Measurements from ENCODE around the gene METTL13.

- TF ChIP-seq EZH2 (IDR thresholded peaks at IDR 0.05; ENCODE audit: borderline replicate concordance, low read depth, low read length, poor library complexity, severe bottlenecking) = no peak
- TF ChIP-seq, protein P1, sequence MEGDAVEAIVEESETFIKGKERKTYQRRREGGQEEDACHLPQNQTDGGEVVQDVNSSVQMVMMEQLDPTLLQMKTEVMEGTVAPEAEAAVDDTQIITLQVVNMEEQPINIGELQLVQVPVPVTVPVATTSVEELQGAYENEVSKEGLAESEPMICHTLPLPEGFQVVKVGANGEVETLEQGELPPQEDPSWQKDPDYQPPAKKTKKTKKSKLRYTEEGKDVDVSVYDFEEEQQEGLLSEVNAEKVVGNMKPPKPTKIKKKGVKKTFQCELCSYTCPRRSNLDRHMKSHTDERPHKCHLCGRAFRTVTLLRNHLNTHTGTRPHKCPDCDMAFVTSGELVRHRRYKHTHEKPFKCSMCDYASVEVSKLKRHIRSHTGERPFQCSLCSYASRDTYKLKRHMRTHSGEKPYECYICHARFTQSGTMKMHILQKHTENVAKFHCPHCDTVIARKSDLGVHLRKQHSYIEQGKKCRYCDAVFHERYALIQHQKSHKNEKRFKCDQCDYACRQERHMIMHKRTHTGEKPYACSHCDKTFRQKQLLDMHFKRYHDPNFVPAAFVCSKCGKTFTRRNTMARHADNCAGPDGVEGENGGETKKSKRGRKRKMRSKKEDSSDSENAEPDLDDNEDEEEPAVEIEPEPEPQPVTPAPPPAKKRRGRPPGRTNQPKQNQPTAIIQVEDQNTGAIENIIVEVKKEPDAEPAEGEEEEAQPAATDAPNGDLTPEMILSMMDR (conservative IDR thresholded peaks at IDR 0.05; ENCODE audit: low read depth, low read length) = no peak
Measured at GRCh38 chr1:171758011-171758410, 23.4 kb upstream of the METTL13 start.

Measured in A673 (cell line).